Common myeloid progenitor, CD34-positive (primary cell): ENCODE data around the gene CD3G.

Source experiments
- CTCF ChIA-PET: fragments of 350-600 bp; sonication (Branson Sonifier 250); formaldehyde crosslinking; loops from one replicate; lab custom pipeline; 2021; ENCODE audit warnings: antibody characterized with exemption; lab: Charles Lee
- POLR2A ChIA-PET: fragments of 350-600 bp; sonication (Branson Sonifier 250); formaldehyde crosslinking; loops from one replicate; lab custom pipeline; 2021; ENCODE audit warnings: antibody characterized with exemption; lab: Charles Lee
- DNase-seq, 3 donors: peaks; one replicate each; pipeline versions ENCODE4 v3.0.0 to v3.0.0-alpha.2; 2013
- H3K27ac ChIP-seq, 2 experiments: 1 replicate in 1 of 2; 2 replicates in 1 of 2; pipeline ENCODE4 v1.7.0; 2013; ENCODE audit warnings: inconsistent platforms in 2 of 2, low read length in 2 of 2, mild to moderate bottlenecking in 2 of 2, low read depth in 1 of 2, moderate library complexity in 1 of 2; ENCODE audit not compliant: severe bottlenecking in 2 of 2, insufficient read depth in 1 of 2, poor library complexity in 1 of 2
- H3K27me3 ChIP-seq, 5 experiments: replicated peaks in 2 of 5; 1 replicate in 3 of 5; 2 replicates in 2 of 5; pipeline versions ENCODE4 v1.6.1 to v1.7.0; 2013; ENCODE audit warnings: low read length in 4 of 5, mild to moderate bottlenecking in 2 of 5, moderate library complexity in 2 of 5, inconsistent platforms in 1 of 5; ENCODE audit not compliant: insufficient read depth in 5 of 5, control insufficient read depth in 4 of 5
- H3K36me3 ChIP-seq, 4 experiments: 1 replicate in 2 of 4; 2 replicates in 2 of 4; pipeline versions ENCODE4 v1.6.1 to v1.7.0; 2013; ENCODE audit warnings: low read length in 3 of 4, control low read depth in 1 of 4, mild to moderate bottlenecking in 1 of 4; ENCODE audit not compliant: control insufficient read depth in 4 of 4, insufficient read depth in 4 of 4
- H3K4me1 ChIP-seq, 4 experiments: 1 replicate in 3 of 4; 2 replicates in 1 of 4; pipeline versions ENCODE4 v1.6.1 to v1.7.1; 2013; ENCODE audit warnings: low read length in 3 of 4, mild to moderate bottlenecking in 3 of 4, control low read depth in 1 of 4, inconsistent platforms in 1 of 4, moderate library complexity in 1 of 4; ENCODE audit not compliant: control insufficient read depth in 4 of 4, insufficient read depth in 4 of 4; ENCODE audit errors: control extremely low read depth in 1 of 4
- H3K4me3 ChIP-seq, 7 experiments: 1 replicate in 4 of 7; 2 replicates in 3 of 7; pipeline versions ENCODE4 v1.5.1 to v1.7.0; 2013; ENCODE audit warnings: mild to moderate bottlenecking in 7 of 7, low read length in 6 of 7, moderate library complexity in 6 of 7, inconsistent platforms in 2 of 7, low read depth in 2 of 7, control low read depth in 1 of 7; ENCODE audit not compliant: insufficient read depth in 4 of 7, control insufficient read depth in 1 of 7; ENCODE audit errors: extremely low read depth in 1 of 7
- H3K9me3 ChIP-seq, 5 experiments: 1 replicate in 4 of 5; 2 replicates in 1 of 5; pipeline versions ENCODE4 v1.6.1 to v1.7.1; 2013; ENCODE audit warnings: low read length in 4 of 5, mild to moderate bottlenecking in 2 of 5, inconsistent platforms in 1 of 5, low read depth in 1 of 5, moderate library complexity in 1 of 5; ENCODE audit not compliant: control insufficient read depth in 4 of 5, insufficient read depth in 2 of 5; ENCODE audit errors: control extremely low read depth in 1 of 5
- WGBS: methylation state at CpG from one replicate; pipeline ENCODE4 v1.1.5; 2013; ENCODE audit not compliant: insufficient coverage; 5-methylcytosine and 5-hydroxymethylcytosine counted together

CD3G gene

GRCh38 chr11:118321386-118322082 is 22.6 kb upstream of the CD3G start:
- CTCF ChIA-PET: interaction anchor here (0.8 to 1.5 kb wide), 2 partner anchors 15 to 32 kb away, joined by 3 read pairs; no protein-coding TSS in a partner anchor
- POLR2A ChIA-PET: no interaction called here
- Histone ChIP-seq H3K36me3 (no peaks in the 10 kb centered on the region), H3K4me3 (no peak overlapping the region), H3K4me1 (peaks cover 8 to 54% (median 21%) of the 10 kb centered on the region in 4 experiments), H3K27ac (no peak overlapping the region), H3K9me3 (no peaks in the 10 kb centered on the region), H3K27me3 (no peaks in the 10 kb centered on the region)
- DNase-seq: no peak
- 57% methylated on average over 1 of the region's 5 CpGs for WGBS

GRCh38 chr11:118322721-118323120 is 21.4 kb upstream of the CD3G start:
- no peak overlapping the region for H3K27ac ChIP-seq
- no peak overlapping the region for H3K4me3 ChIP-seq

GRCh38 chr11:118325283-118325682 is 18.9 kb upstream of the CD3G start:
- ChIA-PET CTCF (interaction anchor here (0.9 kb wide), 1 partner anchor 20 kb away, joined by 3 read pairs; no protein-coding TSS in a partner anchor), POLR2A (no interaction called here)
- no peaks in the 10 kb centered on the region for H3K36me3 ChIP-seq
- no peak for DNase-seq
- H3K4me1 ChIP-seq: peaks cover 0 to 16% (median 0%) of the 10 kb centered on the region in 4 experiments
- no peak overlapping the region for H3K27ac ChIP-seq
- no peaks in the 10 kb centered on the region for H3K9me3 ChIP-seq
- H3K27me3 ChIP-seq: no peaks in the 10 kb centered on the region
- no peak overlapping the region for H3K4me3 ChIP-seq

More at GRCh38 chr11:118322721-118323120, 21.4 kb upstream of the CD3G start:
- Histone ChIP-seq H3K27me3 (no peaks in the 10 kb centered on the region), H3K9me3 (no peaks in the 10 kb centered on the region), H3K4me1 (peaks cover 3 to 42% (median 11%) of the 10 kb centered on the region in 4 experiments), H3K36me3 (no peaks in the 10 kb centered on the region)
- no peak for DNase-seq
- 97% methylated on average over 18 of the region's 19 CpGs for WGBS
- CTCF ChIA-PET: interaction anchor here (0.6 to 1.5 kb wide), 4 partner anchors 19 to 56 kb away, joined by 3 read pairs; no protein-coding TSS in a partner anchor
- POLR2A ChIA-PET: no interaction called here

GRCh38 chr11:118328745-118329144 is 15.4 kb upstream of the CD3G start:
- Histone ChIP-seq H3K27ac (no peak overlapping the region), H3K9me3 (no peaks in the 10 kb centered on the region), H3K27me3 (no peaks in the 10 kb centered on the region), H3K4me1 (no peaks in the 10 kb centered on the region), H3K4me3 (no peak overlapping the region), H3K36me3 (no peaks in the 10 kb centered on the region)
- ChIA-PET CTCF (no interaction called here), POLR2A (no interaction called here)
- no peak for DNase-seq

GRCh38 chr11:118334745-118335144 is 9.4 kb upstream of the CD3G start:
- Histone ChIP-seq H3K36me3 (no peaks in the 10 kb centered on the region), H3K27me3 (no peaks in the 10 kb centered on the region), H3K4me1 (peaks cover 0 to 10% (median 2%) of the 10 kb centered on the region in 4 experiments), H3K4me3 (no peak overlapping the region), H3K27ac (no peak overlapping the region), H3K9me3 (no peaks in the 10 kb centered on the region)
- WGBS: no CpG with 5 or more reads among the region's 1 CpG
- POLR2A ChIA-PET: no interaction called here
- CTCF ChIA-PET: interaction anchor here (1.4 kb wide), 1 partner anchor 11 kb away, joined by 3 read pairs; no protein-coding TSS in a partner anchor
- DNase-seq: no peak

GRCh38 chr11:118338637-118339061 is 5.5 kb upstream of the CD3G start:
- H3K9me3 ChIP-seq: no peaks in the 10 kb centered on the region
- 71% methylated on average over 6 of the region's 7 CpGs for WGBS
- H3K4me1 ChIP-seq: peaks cover 0 to 10% (median 2%) of the 10 kb centered on the region in 4 experiments
- H3K27me3 ChIP-seq: no peaks in the 10 kb centered on the region
- CTCF ChIA-PET: interaction anchor here (1.2 to 3.9 kb wide), 3 partner anchors 10 to 43 kb away, joined by 4 to 14 read pairs (median 7); no protein-coding TSS in a partner anchor
- peak in 2 of 3 donors; percentile 37 to 56 for DNase-seq
- no peak overlapping the region for H3K4me3 ChIP-seq
- no peak overlapping the region for H3K27ac ChIP-seq
- POLR2A ChIA-PET: no interaction called here
- no peaks in the 10 kb centered on the region for H3K36me3 ChIP-seq

GRCh38 chr11:118339281-118339961 is 4.7 kb upstream of the CD3G start:
- peaks cover 0 to 10% (median 2%) of the 10 kb centered on the region in 4 experiments for H3K4me1 ChIP-seq

More at GRCh38 chr11:118339281-118339961, 4.7 kb upstream of the CD3G start:
- no peak overlapping the region for H3K27ac ChIP-seq
- no peaks in the 10 kb centered on the region for H3K9me3 ChIP-seq
- no peaks in the 10 kb centered on the region for H3K27me3 ChIP-seq
- CTCF ChIA-PET: interaction anchor here (1.2 to 3.9 kb wide), 3 partner anchors 9 to 44 kb away, joined by 4 to 14 read pairs (median 7); no protein-coding TSS in a partner anchor
- POLR2A ChIA-PET: interaction anchor here (0.7 kb wide), 1 partner anchor 80 kb away, joined by 3 read pairs; no protein-coding TSS in a partner anchor
- WGBS: 100% methylated on average over 3 of the region's 5 CpGs
- no peaks in the 10 kb centered on the region for H3K36me3 ChIP-seq
- no peak overlapping the region for H3K4me3 ChIP-seq
- no peak for DNase-seq
